CD4-positive, alpha-beta T cell (primary cell): ENCODE data around the gene DYNLL2. TPM values are rescaled to one million over a fixed set of nuclear protein-coding genes. Genes with fewer than 3 reads are reported as not detected.
"Not testable (repeated sequence)": the region's sequence is repeated elsewhere in the genome, so short reads cannot be mapped to it uniquely, and the experiment has no call there.

Source experiments
- ATAC-seq: fragments of 200-7000 bp; cut with Tn5 transposase; one replicate; pipeline ENCODE4 v1.10.0; 2022; ENCODE audit warnings: mild to moderate bottlenecking; ENCODE audit not compliant: poor library complexity
- CTCF ChIA-PET: fragments of 350-600 bp; sonication (Branson Sonifier 250); formaldehyde crosslinking; loops from one replicate; lab custom pipeline; 2021; ENCODE audit warnings: antibody characterized with exemption, inconsistent platforms; lab: Charles Lee
- POLR2A ChIA-PET: fragments of 350-600 bp; sonication (Branson Sonifier 250); formaldehyde crosslinking; loops from one replicate; lab custom pipeline; 2021; ENCODE audit warnings: antibody characterized with exemption, inconsistent platforms; lab: Charles Lee
- DNase-seq, 14 experiments: peaks; one replicate each; pipeline ENCODE4 v3.0.0-alpha.2; 2013 to 2020; ENCODE audit warnings: mixed read lengths in 2 of 14
- H3K27ac ChIP-seq, 2 donors: one replicate each; pipeline versions ENCODE4 v1.5.1 to v1.7.0; 2013; ENCODE audit warnings: low read length in 2 of 2, low read depth in 1 of 2, mild to moderate bottlenecking in 1 of 2
- H3K27me3 ChIP-seq, 2 experiments: 1 replicate in 1 of 2; 2 replicates in 1 of 2; pipeline versions ENCODE4 v1.6.1 to v1.7.0; 2013; ENCODE audit warnings: low read length in 2 of 2, control low read depth in 1 of 2, mild to moderate bottlenecking in 1 of 2, moderate library complexity in 1 of 2; ENCODE audit not compliant: insufficient read depth in 2 of 2, control insufficient read depth in 1 of 2
- H3K36me3 ChIP-seq: one replicate; pipeline ENCODE4 v1.6.1; 2013; ENCODE audit warnings: low read length, control low read depth; ENCODE audit not compliant: insufficient read depth
- H3K4me1 ChIP-seq: one replicate; pipeline ENCODE4 v1.6.1; 2013; ENCODE audit warnings: low read length, control low read depth; ENCODE audit not compliant: insufficient read depth
- H3K4me3 ChIP-seq: one replicate; pipeline ENCODE4 v1.5.1; 2013; ENCODE audit warnings: mild to moderate bottlenecking, low read length, moderate library complexity
- H3K9me3 ChIP-seq, 2 experiments: 1 replicate in 1 of 2; 2 replicates in 1 of 2; pipeline versions ENCODE4 v1.6.1 to v1.7.0; 2013; ENCODE audit warnings: low read length in 2 of 2, mild to moderate bottlenecking in 2 of 2, control low read depth in 1 of 2, moderate library complexity in 1 of 2; ENCODE audit not compliant: control insufficient read depth in 1 of 2, insufficient read depth in 1 of 2
- H3K27ac Mint-ChIP-seq: one replicate; pipeline ENCODE4 v1.8.0; 2020; ENCODE audit warnings: mixed read lengths
- H3K27me3 Mint-ChIP-seq: one replicate; pipeline ENCODE4 v1.8.0; 2021; ENCODE audit warnings: mixed read lengths
- H3K36me3 Mint-ChIP-seq: one replicate; pipeline ENCODE4 v1.8.0; 2021; ENCODE audit warnings: low read depth, mixed read lengths
- H3K4me1 Mint-ChIP-seq: one replicate; pipeline ENCODE4 v1.8.0; 2021; ENCODE audit warnings: low read depth, mixed read lengths
- H3K4me3 Mint-ChIP-seq: one replicate; pipeline ENCODE4 v1.8.0; 2020; ENCODE audit warnings: mild to moderate bottlenecking, mixed read lengths
- H3K9me3 Mint-ChIP-seq: one replicate; pipeline ENCODE4 v1.8.0; 2020; ENCODE audit warnings: mixed read lengths
- intact Hi-C, 2 experiments: fragments of 100-400 bp; cut with DNase I in 1 of 2; cut with micrococcal nuclease in 1 of 2; formaldehyde crosslinking; loops; one replicate each; pipeline versions ENCODE4 v1.15.1 to v1.9.0; 2023 to 2025; cut with DNase I, micrococcal nuclease
- total RNA-seq, 174 experiments: library from RNA in 2 of 174; stranded (reverse) in 2 of 174; gene quantifications; one replicate each; pipeline ENCODE4 v1.2.3 and lab custom pipeline; 2021 to 2026
- TF ChIP-seq, protein P1 (sequence below): fragments of 200-600 bp; IDR thresholded peaks from one replicate; pipeline ENCODE4 v1.8.0; 2022; ENCODE audit warnings: antibody characterized with exemption, mild to moderate bottlenecking

DYNLL2 gene
- total RNA-seq, 2 experiments from 2014 or later: 30.9 to 32.2 TPM

DNA sequence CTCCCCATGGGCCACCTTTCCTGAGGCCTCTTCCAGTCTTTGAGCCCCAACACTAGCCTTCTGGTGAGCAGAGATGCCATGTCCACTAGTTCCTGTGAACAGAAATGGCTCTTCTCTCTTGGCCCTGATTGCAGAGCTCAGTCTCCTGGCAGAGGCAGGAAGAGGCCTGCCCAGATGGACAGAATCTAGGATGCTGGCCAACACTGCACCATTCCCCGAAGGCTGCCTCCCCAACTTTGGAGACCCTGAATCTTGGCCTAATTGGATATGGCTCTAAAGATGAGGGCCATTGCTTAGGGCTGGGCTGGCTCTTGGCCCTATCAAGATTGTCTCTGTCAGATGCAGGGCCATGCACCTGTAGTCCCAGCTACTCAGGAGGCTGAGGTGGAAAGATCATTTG is 18.0 kb upstream of the DYNLL2 start:
- no peak for DNase-seq
- no peak overlapping the region for H3K4me3 ChIP-seq
- no peaks in the 10 kb centered on the region for H3K9me3 ChIP-seq
- POLR2A ChIA-PET: no interaction called here
- H3K36me3 ChIP-seq: no peaks in the 10 kb centered on the region
- H3K4me1 ChIP-seq: no peaks in the 10 kb centered on the region
- H3K4me1 Mint-ChIP-seq: no peaks in the 10 kb centered on the region
- intact Hi-C loops: loop anchor here in 1 of 2 experiments (2.0 to 5.0 kb wide), 2 partner anchors 40 to 48 kb away; no protein-coding TSS in a partner anchor
- H3K36me3 Mint-ChIP-seq: no peaks in the 10 kb centered on the region
- no peak overlapping the region for H3K27ac ChIP-seq
- no peak overlapping the region for H3K27ac Mint-ChIP-seq
- CTCF ChIA-PET: no interaction called here
- no peak for ATAC-seq
- H3K27me3 ChIP-seq: peaks cover 0 to 5% of the 10 kb centered on the region in 2 experiments
- peaks cover 5% of the 10 kb centered on the region for H3K27me3 Mint-ChIP-seq
- TF ChIP-seq, protein P1, sequence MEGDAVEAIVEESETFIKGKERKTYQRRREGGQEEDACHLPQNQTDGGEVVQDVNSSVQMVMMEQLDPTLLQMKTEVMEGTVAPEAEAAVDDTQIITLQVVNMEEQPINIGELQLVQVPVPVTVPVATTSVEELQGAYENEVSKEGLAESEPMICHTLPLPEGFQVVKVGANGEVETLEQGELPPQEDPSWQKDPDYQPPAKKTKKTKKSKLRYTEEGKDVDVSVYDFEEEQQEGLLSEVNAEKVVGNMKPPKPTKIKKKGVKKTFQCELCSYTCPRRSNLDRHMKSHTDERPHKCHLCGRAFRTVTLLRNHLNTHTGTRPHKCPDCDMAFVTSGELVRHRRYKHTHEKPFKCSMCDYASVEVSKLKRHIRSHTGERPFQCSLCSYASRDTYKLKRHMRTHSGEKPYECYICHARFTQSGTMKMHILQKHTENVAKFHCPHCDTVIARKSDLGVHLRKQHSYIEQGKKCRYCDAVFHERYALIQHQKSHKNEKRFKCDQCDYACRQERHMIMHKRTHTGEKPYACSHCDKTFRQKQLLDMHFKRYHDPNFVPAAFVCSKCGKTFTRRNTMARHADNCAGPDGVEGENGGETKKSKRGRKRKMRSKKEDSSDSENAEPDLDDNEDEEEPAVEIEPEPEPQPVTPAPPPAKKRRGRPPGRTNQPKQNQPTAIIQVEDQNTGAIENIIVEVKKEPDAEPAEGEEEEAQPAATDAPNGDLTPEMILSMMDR: no peak
- H3K9me3 Mint-ChIP-seq: no peaks in the 10 kb centered on the region
- H3K4me3 Mint-ChIP-seq: no peak overlapping the region

DNA sequence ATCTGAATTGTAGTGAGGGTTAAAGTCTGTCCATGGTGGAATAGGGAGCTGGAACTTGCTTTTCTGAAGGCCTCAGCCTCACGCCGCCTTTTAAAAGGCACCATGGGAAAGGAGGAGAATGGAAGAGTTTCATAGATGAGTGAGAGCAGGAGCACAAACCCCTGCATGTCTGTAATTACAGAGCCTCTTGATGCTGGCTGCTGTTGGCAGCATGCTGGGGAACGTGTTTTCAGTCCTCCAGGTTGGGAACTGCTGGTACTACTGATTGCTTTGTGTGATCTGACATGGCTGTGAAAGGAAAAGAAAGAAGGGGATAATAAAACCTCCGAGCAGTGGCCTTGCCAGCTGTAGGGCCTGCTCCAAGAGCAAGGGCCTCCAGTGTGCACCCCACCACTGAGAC is 16.8 kb upstream of the DYNLL2 start:
- Mint-ChIP-seq H3K27me3 (peaks cover 17% of the 10 kb centered on the region), H3K4me1 (no peaks in the 10 kb centered on the region), H3K27ac (no peak overlapping the region), H3K36me3 (no peaks in the 10 kb centered on the region), H3K9me3 (no peaks in the 10 kb centered on the region), H3K4me3 (no peak overlapping the region)
- DNase-seq (no peak), ATAC-seq (no peak)
- TF ChIP-seq, protein P1: no peak
- no peak overlapping the region for H3K27ac ChIP-seq
- intact Hi-C loops: loop anchor here in 1 of 2 experiments (5.0 kb wide), 1 partner anchor 49 kb away; no protein-coding TSS in a partner anchor
- H3K36me3 ChIP-seq: no peaks in the 10 kb centered on the region
- no peaks in the 10 kb centered on the region for H3K4me1 ChIP-seq
- H3K27me3 ChIP-seq: peaks cover 7 to 11% of the 10 kb centered on the region in 2 experiments
- ChIA-PET POLR2A (no interaction called here), CTCF (no interaction called here)
- H3K4me3 ChIP-seq: no peak overlapping the region
- H3K9me3 ChIP-seq: no peaks in the 10 kb centered on the region

DNA sequence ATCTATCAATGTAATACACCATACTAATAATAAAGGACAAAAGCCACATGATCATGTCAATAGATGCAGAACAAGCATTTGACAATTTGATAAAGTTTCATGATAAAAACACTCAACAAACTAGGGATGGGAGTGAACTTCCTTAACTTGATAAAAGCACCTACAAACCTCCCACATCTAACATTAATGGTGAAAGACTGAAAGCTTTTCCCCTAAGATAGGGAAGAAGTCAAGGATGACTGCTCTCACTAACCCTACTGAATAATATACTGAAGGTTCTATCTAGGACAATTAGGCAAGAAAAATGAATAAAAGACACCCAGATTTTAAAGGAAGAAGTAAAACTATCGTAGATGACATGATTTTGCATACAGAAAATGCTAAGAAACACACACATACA is 10.4 kb upstream of the DYNLL2 start:
- H3K36me3 ChIP-seq: no peaks in the 10 kb centered on the region
- intact Hi-C loops: no loop called here
- no peak for ATAC-seq
- no peak overlapping the region for H3K4me3 Mint-ChIP-seq
- H3K27me3 Mint-ChIP-seq: peaks cover 26% of the 10 kb centered on the region
- H3K27ac ChIP-seq: no peak overlapping the region
- H3K27me3 ChIP-seq: peaks cover 8 to 11% of the 10 kb centered on the region in 2 experiments
- H3K9me3 Mint-ChIP-seq: no peaks in the 10 kb centered on the region
- no peak for DNase-seq
- no peak overlapping the region for H3K27ac Mint-ChIP-seq
- no peak overlapping the region for H3K4me3 ChIP-seq
- no peaks in the 10 kb centered on the region for H3K4me1 ChIP-seq
- TF ChIP-seq, protein P1: no peak
- ChIA-PET POLR2A (no interaction called here), CTCF (no interaction called here)
- H3K36me3 Mint-ChIP-seq: no peaks in the 10 kb centered on the region
- H3K9me3 ChIP-seq: no peaks in the 10 kb centered on the region
- H3K4me1 Mint-ChIP-seq: no peaks in the 10 kb centered on the region

DNA sequence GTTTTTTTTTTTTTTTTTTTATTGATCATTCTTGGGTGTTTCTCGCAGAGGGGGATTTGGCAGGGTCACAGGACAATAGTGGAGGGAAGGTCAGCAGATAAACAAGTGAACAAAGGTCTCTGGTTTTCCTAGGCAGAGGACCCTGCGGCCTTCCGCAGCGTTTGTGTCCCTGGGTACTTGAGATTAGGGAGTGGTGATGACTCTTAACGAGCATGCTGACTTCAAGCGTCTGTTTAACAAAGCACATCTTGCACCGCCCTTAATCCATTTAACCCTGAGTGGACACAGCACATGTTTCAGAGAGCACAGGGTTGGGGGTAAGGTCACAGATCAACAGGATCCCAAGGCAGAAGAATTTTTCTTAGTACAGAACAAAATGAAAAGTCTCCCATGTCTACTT is 10.0 kb upstream of the DYNLL2 start:
- H3K4me3 Mint-ChIP-seq, ATAC-seq, intact Hi-C loops, POLR2A ChIA-PET, DNase-seq, H3K9me3 ChIP-seq, H3K4me1 ChIP-seq, H3K4me3 ChIP-seq, H3K9me3 Mint-ChIP-seq, H3K36me3 ChIP-seq, CTCF ChIA-PET, H3K27ac ChIP-seq, H3K27ac Mint-ChIP-seq, H3K36me3 Mint-ChIP-seq, H3K4me1 Mint-ChIP-seq: not testable (repeated sequence)
- H3K27me3 ChIP-seq: peaks cover 8 to 11% of the 10 kb centered on the region in 2 experiments
- H3K27me3 Mint-ChIP-seq: peaks cover 26% of the 10 kb centered on the region

DNA sequence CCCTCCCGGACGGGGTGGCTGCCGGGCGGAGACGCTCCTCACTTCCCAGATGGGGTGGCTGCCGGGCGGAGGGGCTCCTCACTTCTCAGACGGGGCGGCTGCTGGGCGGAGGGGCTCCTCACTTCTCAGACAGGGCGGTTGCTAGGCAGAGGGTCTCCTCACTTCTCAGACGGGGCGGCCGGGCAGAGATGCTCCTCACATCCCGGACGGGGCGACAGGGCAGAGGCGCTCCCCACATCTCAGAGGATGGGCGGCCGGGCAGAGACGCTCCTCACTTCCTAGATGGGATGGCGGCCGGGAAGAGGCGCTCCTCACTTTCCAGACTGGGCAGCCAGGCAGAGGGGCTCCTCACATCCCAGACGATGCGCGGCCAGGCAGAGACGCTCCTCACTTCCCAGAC is 8.8 kb upstream of the DYNLL2 start:
- H3K36me3 Mint-ChIP-seq, H3K9me3 ChIP-seq, H3K4me1 ChIP-seq, H3K27ac ChIP-seq, intact Hi-C loops, DNase-seq, H3K4me3 Mint-ChIP-seq, H3K4me3 ChIP-seq, H3K27ac Mint-ChIP-seq, H3K4me1 Mint-ChIP-seq, ATAC-seq, H3K9me3 Mint-ChIP-seq, H3K36me3 ChIP-seq, POLR2A ChIA-PET, CTCF ChIA-PET: not testable (repeated sequence)
- H3K27me3 ChIP-seq: peaks cover 8 to 11% of the 10 kb centered on the region in 2 experiments
- H3K27me3 Mint-ChIP-seq: peaks cover 26% of the 10 kb centered on the region
